CD4-positive, CD25-positive, alpha-beta regulatory T cell (primary cell): ENCODE data around the gene ENTREP3. TPM values are rescaled to one million over a fixed set of nuclear protein-coding genes. Genes with fewer than 3 reads are reported as not detected.
A peak's percentile ranks its signal among the peaks of the same experiment; 100 is the strongest.
"Not testable (repeated sequence)": the region's sequence is repeated elsewhere in the genome, so short reads cannot be mapped to it uniquely, and the experiment has no call there.

Experiments
- ATAC-seq, 2 donors: fragments of 150-1000 bp; cut with Tn5 transposase; one replicate each; pipeline ENCODE4 v1.10.0; 2021; ENCODE audit warnings: low read depth in 2 of 2, moderate number of reproducible peaks in 2 of 2, moderate library complexity in 1 of 2
- DNase-seq, 3 donors: peaks; one replicate each; pipeline versions ENCODE4 v3.0.0 to v3.0.0-alpha.2; 2012 to 2022; ENCODE audit warnings: mixed read lengths in 1 of 3
- H3K27ac ChIP-seq: one replicate; pipeline ENCODE4 v1.7.0; 2013; ENCODE audit warnings: mild to moderate bottlenecking, low read length; ENCODE audit not compliant: insufficient read depth, poor library complexity, severe bottlenecking
- H3K27me3 ChIP-seq: one replicate; pipeline ENCODE4 v1.7.0; 2013; ENCODE audit warnings: low read length; ENCODE audit not compliant: control insufficient read depth, insufficient read depth
- H3K36me3 ChIP-seq: one replicate; pipeline ENCODE4 v1.7.0; 2013; ENCODE audit warnings: mild to moderate bottlenecking, low read length, moderate library complexity; ENCODE audit not compliant: control insufficient read depth, insufficient read depth
- H3K4me1 ChIP-seq: 2 replicates; pipeline ENCODE4 v1.7.0; 2013; ENCODE audit warnings: mild to moderate bottlenecking, low read length; ENCODE audit not compliant: insufficient read depth, control insufficient read depth, poor library complexity, severe bottlenecking
- H3K4me3 ChIP-seq: one replicate; pipeline ENCODE4 v1.7.0; 2013; ENCODE audit warnings: low read depth, mild to moderate bottlenecking, low read length, moderate library complexity
- H3K9me3 ChIP-seq, 2 experiments: 1 replicate in 1 of 2; 2 replicates in 1 of 2; pipeline ENCODE4 v1.7.0; 2013; ENCODE audit warnings: low read length in 2 of 2, mild to moderate bottlenecking in 1 of 2, moderate library complexity in 1 of 2; ENCODE audit not compliant: control insufficient read depth in 2 of 2
- H3K27ac Mint-ChIP-seq, 3 donors: one replicate each; pipeline ENCODE4 v1.8.0; 2020 to 2022; ENCODE audit warnings: mild to moderate bottlenecking in 3 of 3, mixed read lengths in 3 of 3, moderate library complexity in 2 of 3
- H3K27me3 Mint-ChIP-seq: one replicate; pipeline ENCODE4 v1.8.0; 2022; ENCODE audit warnings: mild to moderate bottlenecking, mixed read lengths
- H3K36me3 Mint-ChIP-seq: one replicate; pipeline ENCODE4 v1.8.0; 2020; ENCODE audit warnings: mixed read lengths
- H3K4me1 Mint-ChIP-seq, 4 donors: one replicate each; pipeline ENCODE4 v1.8.0; 2020 to 2022; ENCODE audit warnings: mixed read lengths in 4 of 4, mild to moderate bottlenecking in 1 of 4
- H3K4me3 Mint-ChIP-seq, 4 donors: one replicate each; pipeline ENCODE4 v1.8.0; 2020 to 2022; ENCODE audit warnings: mild to moderate bottlenecking in 4 of 4, mixed read lengths in 4 of 4, moderate library complexity in 3 of 4
- H3K9me3 Mint-ChIP-seq, 7 donors: one replicate each; pipeline ENCODE4 v1.8.0; 2020 to 2022; ENCODE audit warnings: mixed read lengths in 7 of 7, mild to moderate bottlenecking in 3 of 7, moderate library complexity in 2 of 7
- polyA plus RNA-seq, 4 donors: library from polyadenylated mRNA; unstranded; fragments of 300-500 nt; fragmentation: Illumina TruSeq; gene quantifications; one replicate each; pipeline ENCODE4 v1.2.3, GENCODE V29; 2021
- total RNA-seq: library from RNA; stranded (reverse); gene quantifications from one replicate; pipeline ENCODE4 v1.2.3, GENCODE V29; 2022

Gene ENTREP3
- total and polyA plus RNA-seq, 5 donors from 2014 or later: 0.57 to 7.8 (median 0.76) TPM

DNA sequence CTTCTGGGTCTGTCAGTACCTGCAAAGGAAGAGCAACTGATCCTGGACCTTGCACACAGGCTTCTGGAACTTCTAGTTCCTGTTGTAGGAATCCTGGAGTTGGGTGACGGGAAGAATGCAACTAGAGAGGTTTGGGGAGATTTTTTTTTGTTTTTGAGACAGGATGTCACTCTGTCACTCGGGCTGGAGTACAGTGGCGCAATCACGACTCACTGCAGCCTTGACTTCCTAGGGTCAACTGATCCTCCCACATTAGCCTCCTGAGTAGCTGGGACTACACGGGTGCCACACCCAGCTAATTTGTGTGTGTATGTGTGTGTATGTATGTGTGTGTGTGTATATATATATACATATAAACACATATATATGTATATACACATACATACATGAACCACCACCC lies 18.8 kb downstream of the ENTREP3 start:
- H3K27ac ChIP-seq: no peak overlapping the region

DNA sequence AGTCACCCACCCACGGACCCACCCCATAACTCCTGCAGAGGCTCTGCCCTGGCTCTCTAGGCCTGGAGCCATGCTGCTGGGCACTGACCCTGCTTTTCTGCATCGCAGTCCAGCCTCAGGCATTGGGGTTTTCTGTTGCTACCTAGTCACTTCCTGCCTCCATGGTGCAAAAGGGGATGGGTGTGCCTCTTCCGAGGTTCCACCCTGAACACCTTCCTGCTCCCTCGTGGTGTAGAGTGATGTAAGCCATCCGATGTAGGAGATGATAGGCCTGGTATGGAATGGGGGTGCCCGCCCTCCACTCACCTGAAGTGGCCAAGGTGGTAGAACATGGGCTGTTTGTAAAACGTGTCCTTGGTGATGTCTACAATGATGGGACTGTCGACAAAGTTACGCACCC lies 19.9 kb downstream of the ENTREP3 start:
- not testable (repeated sequence) for H3K9me3 ChIP-seq, H3K27ac ChIP-seq, H3K4me3 ChIP-seq, H3K27me3 ChIP-seq, H3K9me3 Mint-ChIP-seq, H3K4me1 ChIP-seq, H3K27me3 Mint-ChIP-seq
- peak in 1 of 2 donors; percentile 66 for ATAC-seq
- Mint-ChIP-seq H3K4me1 (peaks cover 0 to 29% (median 7%) of the 10 kb centered on the region in 4 donors), H3K36me3 (peaks cover 23% of the 10 kb centered on the region), H3K27ac (peak overlapping the region in 2 of 3 donors; percentile 74 to 75), H3K4me3 (peak overlapping the region in 2 of 4 donors; percentile 31 to 48)
- DNase-seq: peak in 1 of 3 donors; percentile 34
- peaks cover 18% of the 10 kb centered on the region for H3K36me3 ChIP-seq

More for the DNA sequence above, 18.8 kb downstream of the ENTREP3 start:
- H3K27ac Mint-ChIP-seq: no peak overlapping the region
- no peak for DNase-seq
- H3K36me3 Mint-ChIP-seq: peaks cover 23% of the 10 kb centered on the region
- peaks cover 6 to 40% (median 17%) of the 10 kb centered on the region in 4 donors for H3K4me1 Mint-ChIP-seq
- peaks cover 16% of the 10 kb centered on the region for H3K4me1 ChIP-seq
- H3K9me3 Mint-ChIP-seq: no peaks in the 10 kb centered on the region
- H3K36me3 ChIP-seq: peaks cover 18% of the 10 kb centered on the region
- H3K27me3 Mint-ChIP-seq: no peaks in the 10 kb centered on the region
- H3K4me3 ChIP-seq: no peak overlapping the region
- H3K9me3 ChIP-seq: no peaks in the 10 kb centered on the region
- H3K4me3 Mint-ChIP-seq: peak overlapping the region in 2 of 4 donors; percentile 58 to 72
- no peak for ATAC-seq
- no peaks in the 10 kb centered on the region for H3K27me3 ChIP-seq

GRCh38 chr1:155233502-155233901 lies 21.8 kb downstream of the ENTREP3 start:
- ATAC-seq, H3K9me3 Mint-ChIP-seq: not testable (repeated sequence)

DNA sequence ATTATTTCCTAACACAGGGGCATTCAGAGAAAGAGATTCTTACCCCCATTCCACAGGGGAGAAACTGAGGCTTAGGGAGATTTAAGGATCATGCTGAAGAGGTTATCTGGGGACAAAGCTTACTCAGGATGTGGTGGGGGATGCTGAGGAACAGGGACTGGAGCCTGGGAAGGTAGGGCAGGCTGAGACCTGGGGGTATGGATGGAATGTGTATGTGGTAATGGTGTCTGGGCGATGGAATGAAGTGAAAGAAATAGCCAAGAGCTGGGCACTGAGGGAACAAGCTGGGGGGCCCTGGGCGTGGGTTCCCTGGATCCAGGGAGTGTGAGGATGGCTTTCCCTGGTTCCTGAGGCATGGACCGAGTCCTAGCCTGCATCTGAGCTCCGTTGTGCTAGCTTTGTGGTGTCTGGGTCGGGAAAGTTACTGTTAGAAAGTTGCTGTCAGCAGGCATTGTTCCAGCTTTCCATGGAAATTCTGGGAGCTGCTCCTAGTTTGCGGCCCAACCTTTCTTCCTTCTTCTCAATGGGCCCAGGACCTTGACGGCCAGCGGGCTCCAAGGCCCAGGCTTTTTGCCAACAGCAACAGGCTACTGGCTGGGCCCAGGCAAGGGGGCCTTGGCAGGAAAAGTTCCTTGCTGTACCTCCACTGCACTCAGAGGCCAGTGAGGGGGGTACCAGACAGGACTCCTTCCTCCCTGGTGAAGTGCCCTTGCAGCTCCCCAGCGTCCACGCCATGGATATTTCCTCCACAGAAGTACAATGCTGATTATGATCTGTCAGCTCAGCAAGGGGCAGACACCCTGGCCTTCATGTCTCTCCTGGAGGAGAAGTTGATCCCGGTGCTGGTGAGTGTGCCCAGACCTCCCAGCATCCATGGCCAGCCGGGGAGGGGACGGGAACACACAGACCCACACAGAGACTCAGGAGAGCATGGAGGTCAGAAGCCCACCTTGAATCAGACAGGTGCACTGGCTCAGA lies 23.0 kb downstream of the ENTREP3 start:
- not testable (repeated sequence) for H3K9me3 Mint-ChIP-seq, H3K4me3 ChIP-seq, H3K9me3 ChIP-seq, H3K27me3 ChIP-seq, H3K27ac ChIP-seq, ATAC-seq, DNase-seq, H3K27me3 Mint-ChIP-seq, H3K4me3 Mint-ChIP-seq
- H3K27ac Mint-ChIP-seq: peak overlapping the region in 1 of 3 donors; percentile 21
- Histone ChIP-seq H3K36me3 (peaks cover 12% of the 10 kb centered on the region), H3K4me1 (peaks cover 15% of the 10 kb centered on the region)
- H3K4me1 Mint-ChIP-seq: peaks cover 6 to 28% (median 13%) of the 10 kb centered on the region in 4 donors
- H3K36me3 Mint-ChIP-seq: peaks cover 16% of the 10 kb centered on the region

More at GRCh38 chr1:155233502-155233901, 21.8 kb downstream of the ENTREP3 start:
- H3K27me3 ChIP-seq, H3K4me1 ChIP-seq, H3K27me3 Mint-ChIP-seq, H3K4me3 ChIP-seq, H3K9me3 ChIP-seq, H3K4me3 Mint-ChIP-seq, H3K27ac Mint-ChIP-seq, H3K27ac ChIP-seq, DNase-seq: not testable (repeated sequence)
- peaks cover 12% of the 10 kb centered on the region for H3K36me3 ChIP-seq
- Mint-ChIP-seq H3K36me3 (peaks cover 20% of the 10 kb centered on the region), H3K4me1 (peaks cover 0 to 19% (median 8%) of the 10 kb centered on the region in 4 donors)

- not testable (repeated sequence) for H3K27me3 Mint-ChIP-seq, H3K27ac ChIP-seq, H3K27me3 ChIP-seq, ATAC-seq, H3K36me3 ChIP-seq, H3K4me3 ChIP-seq, H3K9me3 Mint-ChIP-seq, H3K36me3 Mint-ChIP-seq, H3K4me3 Mint-ChIP-seq, DNase-seq, H3K9me3 ChIP-seq
- H3K4me1 ChIP-seq: peaks cover 25% of the 10 kb centered on the region
- Mint-ChIP-seq H3K4me1 (peaks cover 12 to 32% (median 15%) of the 10 kb centered on the region in 4 donors), H3K27ac (peak overlapping the region in 2 of 3 donors; percentile 21 to 62)
Observed at GRCh38 chr1:155231302-155231701, 24.0 kb downstream of the ENTREP3 start.

GRCh38 chr1:155228096-155228427 lies 27.2 kb downstream of the ENTREP3 start:
- Mint-ChIP-seq H3K36me3 (no peaks in the 10 kb centered on the region), H3K4me1 (peaks cover 12 to 35% (median 15%) of the 10 kb centered on the region in 4 donors), H3K9me3 (no peaks in the 10 kb centered on the region), H3K27ac (peak overlapping the region; percentile 84 to 97 (median 94)), H3K27me3 (no peaks in the 10 kb centered on the region), H3K4me3 (peak overlapping the region; percentile 86 to 97 (median 92))
- no peak for ATAC-seq
- Histone ChIP-seq H3K27me3 (no peaks in the 10 kb centered on the region), H3K27ac (peak overlapping the region; percentile 83), H3K36me3 (no peaks in the 10 kb centered on the region), H3K9me3 (no peaks in the 10 kb centered on the region), H3K4me3 (peak overlapping the region; percentile 90), H3K4me1 (peaks cover 23% of the 10 kb centered on the region)
- no peak for DNase-seq

DNA sequence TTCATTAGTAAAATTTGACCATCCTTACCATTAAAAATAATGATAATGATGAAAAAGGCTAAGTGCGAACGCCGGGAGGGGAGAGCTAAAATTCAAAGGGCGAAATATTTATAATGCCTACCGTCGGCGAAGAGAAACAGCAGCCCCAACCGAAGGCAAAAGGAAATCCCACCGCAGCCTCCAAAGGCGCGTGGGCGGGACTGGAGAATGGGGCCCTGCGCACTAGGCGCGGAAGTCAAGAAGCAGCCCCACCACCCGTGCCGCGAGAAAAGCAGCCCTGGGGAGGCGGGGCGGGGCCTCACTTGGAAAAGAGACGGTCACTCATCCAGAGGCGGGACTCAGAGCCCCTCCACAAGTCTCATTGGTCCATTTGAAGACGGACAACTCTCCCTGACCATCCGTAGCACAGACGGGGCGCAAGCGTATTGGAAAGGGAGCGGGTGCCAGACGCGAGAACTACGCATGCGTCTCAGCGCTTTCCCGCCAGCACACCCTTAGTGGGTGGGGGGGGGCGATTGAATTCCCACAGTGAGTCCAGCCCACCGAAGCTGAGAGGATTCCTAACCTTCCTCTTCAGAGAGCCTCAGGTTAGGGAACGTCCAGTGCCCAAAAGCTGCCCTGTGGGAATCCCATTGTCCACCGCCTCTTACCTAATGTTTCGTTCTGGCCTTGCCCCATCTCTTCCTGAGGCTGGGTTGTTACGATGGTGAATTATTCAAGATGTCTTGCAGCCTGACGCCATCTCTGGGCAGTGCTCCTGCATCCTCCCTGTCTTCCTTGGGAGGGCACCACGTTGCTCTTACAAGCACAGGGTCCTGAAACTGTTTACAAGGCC lies 27.8 kb downstream of the ENTREP3 start:
- no peaks in the 10 kb centered on the region for H3K36me3 ChIP-seq
- no peaks in the 10 kb centered on the region for H3K9me3 ChIP-seq
- no peaks in the 10 kb centered on the region for H3K9me3 Mint-ChIP-seq
- peak overlapping the region; percentile 83 for H3K27ac ChIP-seq
- peaks cover 23% of the 10 kb centered on the region for H3K4me1 ChIP-seq
- peak overlapping the region; percentile 84 to 97 (median 94) for H3K27ac Mint-ChIP-seq
- no peaks in the 10 kb centered on the region for H3K27me3 ChIP-seq
- no peaks in the 10 kb centered on the region for H3K36me3 Mint-ChIP-seq
- H3K4me3 Mint-ChIP-seq: peak overlapping the region; percentile 86 to 97 (median 92)
- DNase-seq (peak; percentile 96 to 100 (median 97)), ATAC-seq (peak; percentile 94 to 95)
- peaks cover 12 to 35% (median 15%) of the 10 kb centered on the region in 4 donors for H3K4me1 Mint-ChIP-seq
- peak overlapping the region; percentile 90 for H3K4me3 ChIP-seq
- H3K27me3 Mint-ChIP-seq: no peaks in the 10 kb centered on the region
